GM19395 (cell line): Measurements from ENCODE around the gene SMTN.
"Not testable (repeated sequence)": the region's sequence is repeated elsewhere in the genome, so short reads cannot be mapped to it uniquely, and the experiment has no call there.

Experiments used
- ATAC-seq: cut with Tn5 transposase; IDR thresholded peaks from one replicate; pipeline ENCODE4 v1.9.1; 2021; ENCODE audit warnings: mild to moderate bottlenecking, moderate library complexity; ENCODE audit not compliant: unreplicated experiment

SMTN gene

GRCh38 chr22:31103111-31103510 is 22.0 kb downstream of the SMTN start:
- no peak for ATAC-seq

GRCh38 chr22:31103899-31104694 is 23.0 kb downstream of the SMTN start:
- no peak for ATAC-seq

GRCh38 chr22:31104869-31105268 is 23.8 kb downstream of the SMTN start:
- no peak for ATAC-seq

GRCh38 chr22:31105282-31105929 is 24.3 kb downstream of the SMTN start:
- ATAC-seq: no peak

- ATAC-seq: no peak
Observed at GRCh38 chr22:31106001-31106571, 25.0 kb downstream of the SMTN start.

- ATAC-seq: no peak
Observed at GRCh38 chr22:31106731-31107177, 25.6 kb downstream of the SMTN start.

GRCh38 chr22:31107178-31107893 is 26.2 kb downstream of the SMTN start, which contains the start of gene SELENOM:
SELENOM (minus strand) TSS chr22:31107568; CDS start chr22:31107505, 63 bp downstream.
- peak; percentile 80 for ATAC-seq

- ATAC-seq: peak; percentile 31
Observed at GRCh38 chr22:31107894-31108218, 26.7 kb downstream of the SMTN start.

GRCh38 chr22:31112547-31113091 is 31.5 kb downstream of the SMTN start:
- not testable (repeated sequence) for ATAC-seq

GRCh38 chr22:31118046-31118820 is 37.1 kb downstream of the SMTN start:
- no peak for ATAC-seq

- ATAC-seq: no peak
Observed at GRCh38 chr22:31119026-31119717, 38.1 kb downstream of the SMTN start.

GRCh38 chr22:31120230-31120629 is 39.1 kb downstream of the SMTN start:
- ATAC-seq: no peak

- no peak for ATAC-seq
Observed at GRCh38 chr22:31120642-31121041, 39.5 kb downstream of the SMTN start.

- ATAC-seq: no peak
Observed at GRCh38 chr22:31121403-31121802, 40.3 kb downstream of the SMTN start.

- ATAC-seq: no peak
Observed at GRCh38 chr22:31122196-31122531, 41.0 kb downstream of the SMTN start.

GRCh38 chr22:31122532-31123291 is 41.6 kb downstream of the SMTN start, which contains the start of gene INPP5J:
INPP5J (plus strand) TSS chr22:31122966; CDS start chr22:31123015, 49 bp downstream.
- ATAC-seq: no peak

GRCh38 chr22:31123292-31123602 is 42.1 kb downstream of the SMTN start:
- ATAC-seq: no peak

GRCh38 chr22:31124290-31124689 is 43.2 kb downstream of the SMTN start:
- ATAC-seq: no peak

- ATAC-seq: no peak
Observed at GRCh38 chr22:31124811-31125465, 43.8 kb downstream of the SMTN start.
